B cell (primary cell): ENCODE data around the gene RELCH. TPM values are rescaled to one million over a fixed set of nuclear protein-coding genes. Genes with fewer than 3 reads are reported as not detected.

Source experiments
- ATAC-seq: fragments of 200-7000 bp; cut with Tn5 transposase; one replicate; pipeline ENCODE4 v1.10.0; 2021; ENCODE audit warnings: low read depth, mild to moderate bottlenecking, moderate number of reproducible peaks, moderate library complexity
- CTCF ChIA-PET: fragments of 350-600 bp; sonication (Branson Sonifier 250); formaldehyde crosslinking; loops from one replicate; lab custom pipeline; 2021; ENCODE audit warnings: antibody characterized with exemption, inconsistent platforms; lab: Charles Lee
- POLR2A ChIA-PET: fragments of 350-600 bp; sonication (Branson Sonifier 250); formaldehyde crosslinking; loops from one replicate; lab custom pipeline; 2021; ENCODE audit warnings: antibody characterized with exemption; lab: Charles Lee
- DNase-seq: peaks from one replicate; pipeline ENCODE4 v3.0.0; 2013
- H2AFZ ChIP-seq: 2 replicates; pipeline ENCODE4 v1.6.1; 2012; ENCODE audit warnings: mild to moderate bottlenecking, low read depth, low read length; ENCODE audit not compliant: insufficient read depth, poor library complexity, severe bottlenecking
- H3K27ac ChIP-seq, 2 donors: 1 replicate in 1 of 2; 2 replicates in 1 of 2; pipeline ENCODE4 v1.5.1; 2012 to 2013; ENCODE audit warnings: low read length in 2 of 2, mild to moderate bottlenecking in 2 of 2, moderate library complexity in 1 of 2
- H3K27me3 ChIP-seq, 4 experiments: fragments of 200-600 bp in 1 of 4; sonication (generic) in 1 of 4; replicated peaks in 1 of 4; 1 replicate in 2 of 4; 2 replicates in 2 of 4; pipeline versions ENCODE4 v1.6.1 to v1.7.0; 2013 to 2016; ENCODE audit warnings: low read length in 3 of 4, mild to moderate bottlenecking in 2 of 4, mixed read lengths in 1 of 4, moderate library complexity in 1 of 4; ENCODE audit not compliant: insufficient read depth in 4 of 4, control insufficient read depth in 3 of 4; ENCODE audit errors: control extremely low read depth in 1 of 4
- H3K36me3 ChIP-seq, 2 experiments: replicated peaks in 1 of 2; 1 replicate in 1 of 2; 2 replicates in 1 of 2; pipeline versions ENCODE4 v1.6.1 to v1.7.1; 2013; ENCODE audit warnings: low read length in 1 of 2; ENCODE audit not compliant: insufficient read depth in 2 of 2, control insufficient read depth in 1 of 2; ENCODE audit errors: control extremely low read depth in 1 of 2, extremely low read depth in 1 of 2
- H3K4me1 ChIP-seq, 2 donors: fragments of 200-600 bp in 1 of 2; sonication (generic) in 1 of 2; 1 replicate in 1 of 2; 2 replicates in 1 of 2; pipeline versions ENCODE4 v1.5.1 to v1.6.1; 2013 to 2017; ENCODE audit warnings: low read length in 2 of 2; ENCODE audit not compliant: control insufficient read depth in 2 of 2, insufficient read depth in 2 of 2
- H3K4me2 ChIP-seq: replicated peaks from 2 replicates; pipeline ENCODE3; 2012; ENCODE audit warnings: mild to moderate bottlenecking, low read depth, low read length; ENCODE audit not compliant: poor library complexity, severe bottlenecking
- H3K4me3 ChIP-seq, 5 experiments: fragments of 200-600 bp in 1 of 5; sonication (generic) in 1 of 5; 1 replicate in 3 of 5; 2 replicates in 2 of 5; pipeline versions ENCODE4 v1.5.1 to v1.7.0; 2011 to 2016; ENCODE audit warnings: low read length in 4 of 5, mild to moderate bottlenecking in 4 of 5, low read depth in 2 of 5, control low read depth in 1 of 5, moderate library complexity in 1 of 5; ENCODE audit not compliant: insufficient read depth in 1 of 5; ENCODE audit errors: control extremely low read depth in 1 of 5, extremely low read depth in 1 of 5
- H3K79me2 ChIP-seq: fragments of 200-600 bp; sonication (generic); one replicate; pipeline ENCODE4 v1.6.0; 2016; ENCODE audit warnings: low read length; ENCODE audit not compliant: control insufficient read depth, insufficient read depth
- H3K9ac ChIP-seq: fragments of 200-600 bp; sonication (generic); 2 replicates; pipeline ENCODE4 v1.6.1; 2017; ENCODE audit warnings: mild to moderate bottlenecking, low read length, moderate library complexity
- H3K9me3 ChIP-seq, 3 donors: one replicate each; pipeline versions ENCODE4 v1.6.1 to v1.7.1; 2013; ENCODE audit warnings: low read length in 2 of 3; ENCODE audit not compliant: control insufficient read depth in 2 of 3, insufficient read depth in 1 of 3; ENCODE audit errors: control extremely low read depth in 1 of 3
- H4K20me1 ChIP-seq: 2 replicates; pipeline ENCODE4 v1.6.0; 2012; ENCODE audit warnings: mild to moderate bottlenecking, low read length; ENCODE audit not compliant: insufficient read depth, control insufficient read depth, poor library complexity, severe bottlenecking
- H3K27ac Mint-ChIP-seq: one replicate; pipeline ENCODE4 v1.8.0; 2021; ENCODE audit warnings: mixed read lengths
- H3K27me3 Mint-ChIP-seq: one replicate; pipeline ENCODE4 v1.8.0; 2021; ENCODE audit warnings: mixed read lengths
- H3K4me1 Mint-ChIP-seq: one replicate; pipeline ENCODE4 v1.8.0; 2021; ENCODE audit warnings: mixed read lengths
- H3K4me3 Mint-ChIP-seq: one replicate; pipeline ENCODE4 v1.8.0; 2021; ENCODE audit warnings: mixed read lengths
- H3K9me3 Mint-ChIP-seq: one replicate; pipeline ENCODE4 v1.8.0; 2022; ENCODE audit warnings: mixed read lengths; ENCODE audit not compliant: insufficient read depth
- CTCF ChIP-seq: fragments of 200-600 bp; IDR thresholded peaks from one replicate; pipeline ENCODE4 v1.8.0; 2022; ENCODE audit warnings: antibody characterized with exemption, mild to moderate bottlenecking
- EZH2 ChIP-seq: IDR thresholded peaks from 2 replicates; pipeline ENCODE4 v1.6.1; 2012; ENCODE audit warnings: borderline replicate concordance, low read depth, mild to moderate bottlenecking, moderate library complexity, low read length; ENCODE audit not compliant: insufficient read depth, poor library complexity, severe bottlenecking
- WGBS: methylation state at CpG from one replicate; pipeline ENCODE4 v1.1.5; 2013; ENCODE audit warnings: missing lambda C conversion rate; ENCODE audit not compliant: insufficient coverage; 5-methylcytosine and 5-hydroxymethylcytosine counted together
- intact Hi-C: fragments of 100-400 bp; cut with micrococcal nuclease; formaldehyde crosslinking; loops from one replicate; pipeline ENCODE4 v1.10.0; 2022
- polyA plus RNA-seq: library from polyadenylated mRNA; depleted of rRNA; stranded (reverse); fragments of >200 nt; gene quantifications from 2 replicates; pipeline ENCODE4 v1.2.3, GENCODE V29; 2012
- total RNA-seq, 2 donors: library from RNA; stranded (reverse); fragments of 120-200 nt in 1 of 2; gene quantifications; 1 replicate in 1 of 2; 2 replicates in 1 of 2; pipeline versions ENCODE4 v1.2.3 to v1.2.4, GENCODE V29; 2013 to 2022

The RELCH gene
- total and polyA plus RNA-seq, 2 donors (not counting 1 experiment from before 2014, with no cell fraction given) = 17.6 to 77.9 TPM

DNA sequence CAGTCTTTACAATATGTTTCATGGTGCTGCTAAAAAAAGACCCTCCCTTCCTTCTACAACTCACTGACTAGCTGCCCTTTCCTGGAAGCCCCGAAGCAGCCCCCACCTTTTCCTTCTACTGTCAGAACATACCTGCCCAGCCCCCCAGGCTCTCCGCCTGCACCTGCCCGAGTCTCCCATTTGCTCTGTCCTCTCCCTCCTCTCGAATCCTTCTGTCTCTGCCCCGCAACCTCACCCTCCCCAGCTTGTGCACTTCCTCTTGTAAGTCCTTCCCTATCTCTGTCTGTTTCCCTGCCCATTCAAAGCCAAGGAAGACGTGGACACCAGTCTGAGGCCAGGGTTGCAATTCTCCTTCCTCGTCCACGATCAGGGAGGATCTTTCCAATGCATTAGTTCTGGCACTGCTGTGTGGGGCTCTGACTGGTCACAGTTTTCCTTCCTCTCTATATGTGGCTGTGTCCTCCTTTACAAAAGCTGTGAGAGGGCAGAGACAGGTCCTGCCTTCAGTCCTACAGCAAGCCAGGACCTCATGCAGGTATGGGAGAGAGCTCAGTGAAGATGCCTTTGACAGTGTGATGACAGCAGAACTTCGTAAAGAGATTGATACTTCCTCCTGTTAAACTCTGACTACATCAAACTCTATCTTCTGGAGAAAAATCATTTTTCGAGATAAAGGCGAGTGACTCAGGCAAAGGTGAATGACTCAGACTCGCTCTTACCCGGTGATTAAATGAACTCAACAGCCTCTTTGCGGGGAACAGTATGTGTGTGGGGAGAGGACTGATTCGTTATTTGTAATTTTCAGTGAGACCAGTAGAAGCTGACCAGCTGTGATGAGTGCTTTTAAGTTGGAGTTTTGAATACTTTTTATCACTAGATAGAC lies 152.3 kb downstream of the RELCH start:
- H3K4me2 ChIP-seq = no peak overlapping the region
- H3K9me3 ChIP-seq = no peaks in the 10 kb centered on the region
- no peak for TF ChIP-seq CTCF
- TF ChIP-seq EZH2 = no peak
- no peaks in the 10 kb centered on the region for H4K20me1 ChIP-seq
- H2AFZ ChIP-seq = no peak overlapping the region
- ChIA-PET POLR2A (no interaction called here), CTCF (no interaction called here)
- 83% methylated on average over 12 of the region's 15 CpGs for WGBS
- H3K79me2 ChIP-seq = no peaks in the 10 kb centered on the region
- Mint-ChIP-seq H3K4me3 (no peak overlapping the region), H3K4me1 (no peaks in the 10 kb centered on the region), H3K9me3 (no peaks in the 10 kb centered on the region), H3K27ac (no peak overlapping the region), H3K27me3 (peaks cover 52% of the 10 kb centered on the region)
- H3K27me3 ChIP-seq = peaks cover 0 to 7% (median 2%) of the 10 kb centered on the region in 4 experiments
- no peak overlapping the region for H3K4me3 ChIP-seq
- intact Hi-C loops = no loop called here
- H3K4me1 ChIP-seq = no peaks in the 10 kb centered on the region
- H3K36me3 ChIP-seq = no peaks in the 10 kb centered on the region
- DNase-seq (no peak), ATAC-seq (no peak)
- H3K27ac ChIP-seq = no peak overlapping the region
- no peak overlapping the region for H3K9ac ChIP-seq

DNA sequence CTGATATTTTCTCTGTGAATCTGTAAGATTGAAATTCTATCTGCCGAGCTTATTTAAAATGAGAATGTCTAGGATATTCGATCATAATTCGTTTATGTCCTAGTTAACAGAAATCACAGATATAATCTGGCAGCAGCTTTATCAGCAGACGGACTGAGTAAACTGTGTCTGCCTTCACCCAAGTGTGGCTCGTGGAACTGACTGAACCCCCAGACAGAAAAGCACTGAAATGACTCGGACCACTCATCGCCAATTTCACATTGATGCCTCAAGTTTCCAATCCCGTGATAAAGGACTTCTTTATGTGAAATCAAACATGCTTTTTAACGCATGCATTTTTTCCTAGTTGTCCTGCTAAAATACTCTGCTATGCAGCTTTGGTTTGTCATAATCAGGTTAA lies 153.9 kb downstream of the RELCH start:
- no peaks in the 10 kb centered on the region for H3K36me3 ChIP-seq
- peaks cover 0 to 4% (median 1%) of the 10 kb centered on the region in 4 experiments for H3K27me3 ChIP-seq
- CTCF ChIA-PET = no interaction called here
- H3K4me2 ChIP-seq = no peak overlapping the region
- H3K9me3 ChIP-seq = no peaks in the 10 kb centered on the region
- no peaks in the 10 kb centered on the region for H3K9me3 Mint-ChIP-seq
- H3K27ac ChIP-seq = no peak overlapping the region
- H3K4me1 Mint-ChIP-seq = no peaks in the 10 kb centered on the region
- H3K4me1 ChIP-seq = no peaks in the 10 kb centered on the region
- ATAC-seq (no peak), DNase-seq (no peak)
- no peak overlapping the region for H3K4me3 Mint-ChIP-seq
- H2AFZ ChIP-seq = no peak overlapping the region
- no peaks in the 10 kb centered on the region for H3K79me2 ChIP-seq
- H3K4me3 ChIP-seq = no peak overlapping the region
- WGBS = 100% methylated on average over 6 of the region's 9 CpGs
- H3K27me3 Mint-ChIP-seq = peaks cover 49% of the 10 kb centered on the region
- no peak overlapping the region for H3K9ac ChIP-seq
- intact Hi-C loops = no loop called here
- H4K20me1 ChIP-seq = no peaks in the 10 kb centered on the region
- POLR2A ChIA-PET = no interaction called here
- no peak overlapping the region for H3K27ac Mint-ChIP-seq
- TF ChIP-seq EZH2 (no peak), CTCF (no peak)
